ENCODE measurements around the gene MRPS6. TPM values are rescaled to one million over a fixed set of nuclear protein-coding genes. Genes with fewer than 3 reads are reported as not detected.

Gene MRPS6
- total RNA-seq (2022; extraction: Qiagen RNA extraction), result 37.8 to 45.7 TPM (median 43.4 TPM) in 5 replicates

DNA sequence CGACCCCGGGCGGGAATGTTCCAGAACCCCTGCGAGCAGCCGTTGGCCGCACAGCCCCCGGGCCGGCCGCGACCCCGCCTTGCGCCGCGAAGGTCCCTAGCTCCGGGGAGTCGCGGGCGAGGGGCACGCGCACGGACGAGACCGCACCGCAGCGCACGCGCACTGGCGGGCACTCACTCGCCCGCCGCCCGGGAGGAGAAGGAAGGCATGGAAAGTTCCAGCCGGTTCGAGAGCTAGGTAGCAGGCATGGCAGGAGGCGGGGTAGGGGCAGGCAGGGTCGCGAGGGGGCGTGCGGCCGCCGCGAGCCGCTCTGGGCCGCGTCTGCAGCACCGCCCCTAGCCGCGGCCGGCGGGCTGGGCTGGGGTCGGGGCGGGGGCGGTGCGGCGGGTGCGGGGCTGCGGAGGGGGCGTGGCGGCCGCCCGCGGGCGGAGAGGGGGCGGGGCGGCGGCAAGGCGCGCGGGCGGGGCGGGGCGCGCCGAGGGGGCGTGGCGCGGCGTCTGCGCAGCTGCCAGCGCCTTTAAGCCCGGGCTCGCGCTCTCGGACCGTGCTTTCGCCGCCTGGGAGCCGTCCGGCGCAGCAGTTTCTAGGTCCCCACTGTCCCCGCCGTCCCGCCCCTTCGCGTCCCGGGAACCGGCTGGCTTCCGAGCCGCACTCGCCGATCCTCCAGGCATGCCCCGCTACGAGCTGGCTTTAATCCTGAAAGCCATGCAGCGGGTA is at the start of gene MRPS6, which contains the start of gene SLC5A3:
TSS of gene MRPS6 (plus strand) at position 547 of the 717 bp plus-strand sequence. CDS start at position 670, 123 bp downstream.
TSS of gene SLC5A3 (plus strand) at position 547 of the 717 bp plus-strand sequence. CDS start 21,621 bp downstream, outside the sequence.

Other genes starting within 250 kb of the MRPS6 start
- 125 to 143 TPM (median 137 TPM) in 5 replicates for gene ATP5PO, start 157.8 kb upstream of the MRPS6 start, total RNA-seq (2022; extraction: Qiagen RNA extraction)
- 2.3 to 4.0 TPM (median 3.1 TPM) in 5 replicates for gene SLC5A3, start within 50 bp of the MRPS6 start, total RNA-seq (2022; extraction: Qiagen RNA extraction)